SK-N-MC (cell line): ENCODE measurements around the gene PSMD13.

ENCODE experiments used
- DNase-seq: peaks from one replicate; pipeline ENCODE4 v3.0.0-alpha.2; 2011; ENCODE audit warnings: low read depth, low spot score
- H3K27ac ChIP-seq: fragments of 200-600 bp; sonication (generic); 2 replicates; pipeline ENCODE4 v1.5.1; 2016; ENCODE audit warnings: mixed run types
- H3K36me3 ChIP-seq: fragments of 200-600 bp; sonication (generic); 2 replicates; pipeline ENCODE4 v1.6.1; 2017; ENCODE audit warnings: antibody characterized with exemption, low read length, mixed read lengths; ENCODE audit not compliant: insufficient read depth
- H3K4me3 ChIP-seq: fragments of 200-600 bp; sonication (generic); 2 replicates; pipeline ENCODE4 v1.5.1; 2016
- H3K9ac ChIP-seq: fragments of 200-600 bp; sonication (generic); 2 replicates; pipeline ENCODE4 v1.8.0; 2017; ENCODE audit warnings: mixed run types, mixed read lengths; ENCODE audit not compliant: insufficient read length
- H3K9me3 ChIP-seq: fragments of 200-600 bp; sonication (generic); 2 replicates; pipeline ENCODE4 v1.6.1; 2017; ENCODE audit warnings: low read depth, mild to moderate bottlenecking, antibody characterized with exemption, low read length, moderate library complexity, mixed read lengths
- EZH2 ChIP-seq: fragments of 200-600 bp; sonication (generic); IDR thresholded peaks from one replicate; pipeline ENCODE4 v1.6.1; 2017; ENCODE audit warnings: antibody characterized with exemption
- FOXP2 ChIP-seq: optimal IDR thresholded peaks from 2 replicates; pipeline ENCODE3; 2011; ENCODE audit warnings: mild to moderate bottlenecking, moderate library complexity; ENCODE audit not compliant: insufficient read depth; ENCODE audit errors: extremely low read length, control extremely low read depth
- POLR2AphosphoS5 ChIP-seq: IDR thresholded peaks from 2 replicates; pipeline ENCODE4 v1.6.1; 2012; ENCODE audit warnings: mild to moderate bottlenecking, low read depth, low read length, borderline replicate concordance

Gene PSMD13

GRCh38 chr11:279966-280705, 43.4 kb downstream of the PSMD13 start:
- no peak overlapping the region for H3K27ac ChIP-seq
- no peaks in the 10 kb centered on the region for H3K36me3 ChIP-seq
- peak overlapping the region; percentile 40 for H3K4me3 ChIP-seq
- TF ChIP-seq POLR2AphosphoS5, result no peak
- no peak for TF ChIP-seq FOXP2
- TF ChIP-seq EZH2, result peak; percentile 26
- no peak for DNase-seq
- no peaks in the 10 kb centered on the region; the same call in 1 of the 2 replicates for H3K9me3 ChIP-seq
- no peak overlapping the region for H3K9ac ChIP-seq

GRCh38 chr11:280706-281485, 44.1 kb downstream of the PSMD13 start:
- no peak for DNase-seq

GRCh38 chr11:281486-282161, 44.8 kb downstream of the PSMD13 start:
- TF ChIP-seq EZH2 (no peak), POLR2AphosphoS5 (no peak), FOXP2 (no peak)
- no peak overlapping the region for H3K9ac ChIP-seq
- no peak overlapping the region for H3K4me3 ChIP-seq
- no peak for DNase-seq
- H3K36me3 ChIP-seq, result no peaks in the 10 kb centered on the region
- no peaks in the 10 kb centered on the region; the same call in 1 of the 2 replicates for H3K9me3 ChIP-seq
- no peak overlapping the region for H3K27ac ChIP-seq

More at GRCh38 chr11:280706-281485, 44.1 kb downstream of the PSMD13 start:
- TF ChIP-seq EZH2 (peak; percentile 42), FOXP2 (no peak)
- H3K9me3 ChIP-seq, result no peaks in the 10 kb centered on the region; the same call in 1 of the 2 replicates
- H3K27ac ChIP-seq, result no peak overlapping the region
- no peaks in the 10 kb centered on the region for H3K36me3 ChIP-seq
- H3K9ac ChIP-seq, result no peak overlapping the region
- H3K4me3 ChIP-seq, result peak overlapping the region; percentile 40; the same call in 1 of the 2 replicates

GRCh38 chr11:282171-282570, 45.4 kb downstream of the PSMD13 start:
- Histone ChIP-seq H3K9me3 (no peaks in the 10 kb centered on the region), H3K27ac (no peak overlapping the region), H3K36me3 (no peaks in the 10 kb centered on the region), H3K9ac (no peak overlapping the region), H3K4me3 (no peak overlapping the region)
- TF ChIP-seq FOXP2 (no peak), POLR2AphosphoS5 (no peak), EZH2 (no peak)
- no peak for DNase-seq

- no peak for TF ChIP-seq POLR2AphosphoS5
- TF ChIP-seq EZH2, result no peak
- no peak for TF ChIP-seq FOXP2
- Histone ChIP-seq H3K36me3 (no peaks in the 10 kb centered on the region), H3K9ac (no peak overlapping the region), H3K4me3 (no peak overlapping the region), H3K27ac (no peak overlapping the region), H3K9me3 (no peaks in the 10 kb centered on the region)
- no peak for DNase-seq
Observed at GRCh38 chr11:282630-283360, 46.0 kb downstream of the PSMD13 start.

GRCh38 chr11:283405-284104, 46.8 kb downstream of the PSMD13 start:
- Histone ChIP-seq H3K36me3 (no peaks in the 10 kb centered on the region), H3K27ac (no peak overlapping the region), H3K9ac (no peak overlapping the region), H3K9me3 (no peaks in the 10 kb centered on the region), H3K4me3 (no peak overlapping the region)
- TF ChIP-seq POLR2AphosphoS5 (no peak), EZH2 (no peak), FOXP2 (no peak)
- DNase-seq, result no peak

- Histone ChIP-seq H3K36me3 (no peaks in the 10 kb centered on the region), H3K9me3 (no peaks in the 10 kb centered on the region), H3K9ac (no peak overlapping the region), H3K4me3 (no peak overlapping the region), H3K27ac (no peak overlapping the region)
- TF ChIP-seq FOXP2, result no peak
- no peak for TF ChIP-seq POLR2AphosphoS5
- no peak for TF ChIP-seq EZH2
- DNase-seq, result no peak
Observed at GRCh38 chr11:284105-285020, 47.6 kb downstream of the PSMD13 start.
